Skin epidermis (tissue), 12 donors: ENCODE measurements around the gene VSIG8.

ENCODE experiments used
- H3K27ac ChIP-seq, 21 experiments: fragments of 200-600 bp; sonication (generic) in 11 of 21; one replicate each; pipeline ENCODE4 v1.5.0; 2020; ENCODE audit warnings: mild to moderate bottlenecking in 3 of 21, inconsistent platforms in 2 of 21, moderate library complexity in 2 of 21
- H3K4me3 ChIP-seq, 7 experiments: fragments of 200-600 bp; sonication (generic) in 2 of 7; one replicate each; pipeline ENCODE4 v1.5.0; 2020; ENCODE audit warnings: inconsistent platforms in 2 of 7, mild to moderate bottlenecking in 2 of 7, moderate library complexity in 1 of 7

The VSIG8 gene

GRCh38 chr1:159839116-159839849 lies 23.2 kb downstream of the VSIG8 start:
- H3K4me3 ChIP-seq = no peak overlapping the region

GRCh38 chr1:159838715-159839114 lies 23.7 kb downstream of the VSIG8 start:
- no peak overlapping the region for H3K27ac ChIP-seq

More at GRCh38 chr1:159839116-159839849, 23.2 kb downstream of the VSIG8 start:
- H3K27ac ChIP-seq = no peak overlapping the region

GRCh38 chr1:159835862-159836525 lies 26.5 kb downstream of the VSIG8 start:
- Histone ChIP-seq H3K4me3 (no peak overlapping the region), H3K27ac (no peak overlapping the region)

More at GRCh38 chr1:159838715-159839114, 23.7 kb downstream of the VSIG8 start:
- H3K4me3 ChIP-seq = no peak overlapping the region

- Histone ChIP-seq H3K4me3 (no peak overlapping the region), H3K27ac (no peak overlapping the region)
Measured at GRCh38 chr1:159835356-159835755, 27.1 kb downstream of the VSIG8 start.

GRCh38 chr1:159832309-159832708 lies 30.1 kb downstream of the VSIG8 start:
- no peak overlapping the region for H3K4me3 ChIP-seq

GRCh38 chr1:159831412-159832141 lies 30.9 kb downstream of the VSIG8 start:
- H3K27ac ChIP-seq = no peak overlapping the region
- no peak overlapping the region for H3K4me3 ChIP-seq

More at GRCh38 chr1:159832309-159832708, 30.1 kb downstream of the VSIG8 start:
- no peak overlapping the region for H3K27ac ChIP-seq

GRCh38 chr1:159830722-159831121 lies 31.7 kb downstream of the VSIG8 start:
- H3K27ac ChIP-seq = peak overlapping the region in 1 of 21 experiments; percentile 48
- H3K4me3 ChIP-seq = no peak overlapping the region

GRCh38 chr1:159829822-159830465 lies 32.5 kb downstream of the VSIG8 start:
- peak overlapping the region in 7 of 21 experiments; percentile 15 to 86 (median 39) for H3K27ac ChIP-seq
- H3K4me3 ChIP-seq = no peak overlapping the region

GRCh38 chr1:159829273-159829634 lies 33.2 kb downstream of the VSIG8 start:
- Histone ChIP-seq H3K4me3 (peak overlapping the region in 2 of 7 experiments; percentile 1 to 14), H3K27ac (peak overlapping the region in 6 of 21 experiments; percentile 15 to 86 (median 58))

- Histone ChIP-seq H3K27ac (peak overlapping the region in 9 of 21 experiments; percentile 6 to 88 (median 71)), H3K4me3 (peak overlapping the region in 3 of 7 experiments; percentile 0 to 14 (median 1))
Measured at GRCh38 chr1:159828581-159829272, 33.7 kb downstream of the VSIG8 start.

GRCh38 chr1:159828176-159828575 lies 34.3 kb downstream of the VSIG8 start:
- Histone ChIP-seq H3K4me3 (peak overlapping the region in 5 of 7 experiments; percentile 0 to 15 (median 11)), H3K27ac (peak overlapping the region in 9 of 21 experiments; percentile 29 to 88 (median 84))

- Histone ChIP-seq H3K27ac (peak overlapping the region in 13 of 21 experiments; percentile 41 to 88 (median 72)), H3K4me3 (peak overlapping the region in 4 of 7 experiments; percentile 11 to 21 (median 14))
Measured at GRCh38 chr1:159827549-159827948, 34.9 kb downstream of the VSIG8 start.

- H3K4me3 ChIP-seq = peak overlapping the region in 5 of 7 experiments; percentile 4 to 21 (median 14)
- H3K27ac ChIP-seq = peak overlapping the region in 17 of 21 experiments; percentile 4 to 88 (median 71)
Measured at GRCh38 chr1:159827102-159827490, 35.4 kb downstream of the VSIG8 start.

GRCh38 chr1:159826441-159827101 lies 35.9 kb downstream of the VSIG8 start, which contains the start of gene SLAMF8:
SLAMF8 (plus strand) TSS chr1:159826873; CDS start chr1:159826899, 26 bp downstream.
- Histone ChIP-seq H3K27ac (peak within 1 kb of the TSS in 17 of 21 experiments; percentile 34 to 88 (median 71)), H3K4me3 (peak within 1 kb of the TSS in 5 of 7 experiments; percentile 4 to 21 (median 14))

GRCh38 chr1:159825564-159825963 lies 36.9 kb downstream of the VSIG8 start:
- H3K4me3 ChIP-seq = no peak overlapping the region
- H3K27ac ChIP-seq = peak overlapping the region in 14 of 21 experiments; percentile 9 to 88 (median 49)

- Histone ChIP-seq H3K4me3 (no peak overlapping the region), H3K27ac (peak overlapping the region in 2 of 21 experiments; percentile 10 to 30)
Measured at GRCh38 chr1:159823406-159823805, 39.1 kb downstream of the VSIG8 start.

- Histone ChIP-seq H3K27ac (no peak overlapping the region), H3K4me3 (no peak overlapping the region)
Measured at GRCh38 chr1:159821171-159821867, 41.1 kb downstream of the VSIG8 start.
